ENCODE data around the gene DLG2. TPM values are rescaled to one million over a fixed set of nuclear protein-coding genes. Genes with fewer than 3 reads are reported as not detected.

DLG2 gene
- total RNA-seq, 3 donors from 2014 or later (not counting 1 experiment from before 2014, with no cell fraction given): 1.7 to 2.9 (median 2.2) TPM

DNA sequence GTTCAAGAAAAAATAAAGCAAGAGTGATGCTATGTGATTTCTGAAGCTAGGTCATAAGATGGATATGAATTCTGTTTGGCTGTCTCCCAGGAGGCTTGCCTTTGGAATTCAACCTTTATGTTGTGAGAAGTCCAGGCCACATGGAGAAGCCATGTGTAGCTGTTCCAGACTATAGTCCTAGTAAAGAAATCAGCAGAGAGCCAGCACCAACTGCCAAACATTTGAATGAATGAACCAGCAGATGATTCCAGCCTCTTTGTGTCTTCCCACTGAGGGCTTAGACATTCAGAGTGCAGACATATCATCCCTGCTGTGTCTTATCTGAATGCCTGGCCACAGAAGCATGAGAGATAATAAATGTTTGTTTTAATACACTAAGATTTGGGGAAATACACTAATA, 1150.6 kb downstream of the DLG2 start:
- DNase-seq: no peak
- Histone ChIP-seq H3K9me3 (ENCODE audit: control insufficient read depth, insufficient read depth, low read length) (no peaks in the 10 kb centered on the region), H3K27ac (ENCODE audit: low read length) (no peak overlapping the region), H3K4me1 (ENCODE audit: control insufficient read depth, insufficient read depth, low read length) (no peaks in the 10 kb centered on the region), H3K27me3 (ENCODE audit: control insufficient read depth, insufficient read depth, low read length) (no peaks in the 10 kb centered on the region), H3K36me3 (ENCODE audit: control insufficient read depth, insufficient read depth, low read length) (no peaks in the 10 kb centered on the region), H3K4me3 (ENCODE audit: low read length) (no peak overlapping the region)
- Mint-ChIP-seq H3K9me3 (peaks cover 0 to 4% of the 10 kb centered on the region in 2 donors), H3K4me3 (no peak overlapping the region), H3K4me1 (no peaks in the 10 kb centered on the region), H3K27me3 (ENCODE audit: low read depth in 2 of 2) (no peaks in the 10 kb centered on the region), H3K27ac (no peak overlapping the region), H3K36me3 (no peaks in the 10 kb centered on the region)
- TF ChIP-seq, protein P1, sequence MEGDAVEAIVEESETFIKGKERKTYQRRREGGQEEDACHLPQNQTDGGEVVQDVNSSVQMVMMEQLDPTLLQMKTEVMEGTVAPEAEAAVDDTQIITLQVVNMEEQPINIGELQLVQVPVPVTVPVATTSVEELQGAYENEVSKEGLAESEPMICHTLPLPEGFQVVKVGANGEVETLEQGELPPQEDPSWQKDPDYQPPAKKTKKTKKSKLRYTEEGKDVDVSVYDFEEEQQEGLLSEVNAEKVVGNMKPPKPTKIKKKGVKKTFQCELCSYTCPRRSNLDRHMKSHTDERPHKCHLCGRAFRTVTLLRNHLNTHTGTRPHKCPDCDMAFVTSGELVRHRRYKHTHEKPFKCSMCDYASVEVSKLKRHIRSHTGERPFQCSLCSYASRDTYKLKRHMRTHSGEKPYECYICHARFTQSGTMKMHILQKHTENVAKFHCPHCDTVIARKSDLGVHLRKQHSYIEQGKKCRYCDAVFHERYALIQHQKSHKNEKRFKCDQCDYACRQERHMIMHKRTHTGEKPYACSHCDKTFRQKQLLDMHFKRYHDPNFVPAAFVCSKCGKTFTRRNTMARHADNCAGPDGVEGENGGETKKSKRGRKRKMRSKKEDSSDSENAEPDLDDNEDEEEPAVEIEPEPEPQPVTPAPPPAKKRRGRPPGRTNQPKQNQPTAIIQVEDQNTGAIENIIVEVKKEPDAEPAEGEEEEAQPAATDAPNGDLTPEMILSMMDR (IDR thresholded peaks at IDR 0.05): no peak
- intact Hi-C loops (cut with micrococcal nuclease): no loop called here
- ATAC-seq: no peak

DNA sequence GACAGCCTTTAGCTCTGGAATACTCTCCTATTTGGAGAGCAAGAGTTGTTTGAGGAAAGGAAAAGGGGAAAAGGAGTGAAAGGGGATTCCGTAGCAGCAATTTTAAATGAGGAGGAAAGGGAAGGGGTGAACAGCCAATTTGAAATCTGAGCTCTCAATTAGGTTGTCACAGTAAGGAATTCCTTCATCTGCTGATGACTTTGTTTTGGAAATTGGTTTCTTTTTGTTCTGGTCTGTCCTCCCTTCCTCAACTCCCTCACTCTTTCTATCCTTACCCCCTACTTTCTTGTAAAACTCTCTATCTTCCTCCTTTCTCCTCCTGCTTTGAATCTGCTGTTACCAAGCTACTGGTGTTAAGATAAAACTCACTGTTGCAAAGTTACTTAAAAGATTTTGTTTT, 1155.6 kb downstream of the DLG2 start:
- H3K36me3 ChIP-seq (ENCODE audit: control insufficient read depth, insufficient read depth, low read length): no peaks in the 10 kb centered on the region
- no peaks in the 10 kb centered on the region for H3K27me3 ChIP-seq (ENCODE audit: control insufficient read depth, insufficient read depth, low read length)
- no peaks in the 10 kb centered on the region for H3K4me1 ChIP-seq (ENCODE audit: control insufficient read depth, insufficient read depth, low read length)
- H3K9me3 ChIP-seq (ENCODE audit: control insufficient read depth, insufficient read depth, low read length): no peaks in the 10 kb centered on the region
- H3K27ac Mint-ChIP-seq: no peak overlapping the region
- no peak for DNase-seq
- intact Hi-C loops (cut with micrococcal nuclease): no loop called here
- H3K4me3 ChIP-seq (ENCODE audit: low read length): no peak overlapping the region
- H3K36me3 Mint-ChIP-seq: no peaks in the 10 kb centered on the region
- H3K9me3 Mint-ChIP-seq: peaks cover 9 to 12% of the 10 kb centered on the region in 2 donors
- H3K4me3 Mint-ChIP-seq: no peak overlapping the region
- 43% methylated on average over 1 of the region's 1 CpG for WGBS (ENCODE audit: insufficient coverage)
- TF ChIP-seq, protein P1 (IDR thresholded peaks at IDR 0.05): no peak
- ATAC-seq: no peak
- no peak overlapping the region for H3K27ac ChIP-seq (ENCODE audit: low read length)
- no peaks in the 10 kb centered on the region for H3K4me1 Mint-ChIP-seq
- no peaks in the 10 kb centered on the region for H3K27me3 Mint-ChIP-seq (ENCODE audit: low read depth in 2 of 2)

DNA sequence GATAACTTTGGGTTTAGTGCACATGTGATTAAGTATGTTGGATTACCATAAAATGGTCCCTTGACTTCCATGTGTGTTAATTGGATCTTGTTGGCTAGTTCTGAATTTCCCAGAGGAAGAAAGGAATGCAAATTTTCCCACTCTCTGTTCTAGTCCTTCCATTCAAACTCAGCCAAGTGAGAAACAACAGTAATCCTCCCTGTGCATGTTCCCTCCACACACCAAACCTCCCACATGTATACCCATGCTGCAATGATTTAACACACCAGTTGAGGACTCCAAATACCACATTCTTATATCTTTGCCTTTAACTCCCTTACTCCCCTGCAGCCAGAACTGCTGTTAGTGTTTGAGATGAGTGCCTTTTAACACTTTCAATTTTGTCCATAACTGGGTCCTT, 1158.9 kb downstream of the DLG2 start:
- Mint-ChIP-seq H3K27ac (no peak overlapping the region), H3K4me3 (no peak overlapping the region), H3K27me3 (ENCODE audit: low read depth in 2 of 2) (no peaks in the 10 kb centered on the region), H3K4me1 (no peaks in the 10 kb centered on the region), H3K9me3 (peaks cover 9 to 12% of the 10 kb centered on the region in 2 donors), H3K36me3 (no peaks in the 10 kb centered on the region)
- H3K4me3 ChIP-seq (ENCODE audit: low read length): no peak overlapping the region
- H3K36me3 ChIP-seq (ENCODE audit: control insufficient read depth, insufficient read depth, low read length): no peaks in the 10 kb centered on the region
- intact Hi-C loops (cut with micrococcal nuclease): no loop called here
- DNase-seq: no peak
- TF ChIP-seq, protein P1 (IDR thresholded peaks at IDR 0.05): no peak
- no peaks in the 10 kb centered on the region for H3K9me3 ChIP-seq (ENCODE audit: control insufficient read depth, insufficient read depth, low read length)
- H3K27ac ChIP-seq (ENCODE audit: low read length): no peak overlapping the region
- no peak for ATAC-seq
- no peaks in the 10 kb centered on the region for H3K27me3 ChIP-seq (ENCODE audit: control insufficient read depth, insufficient read depth, low read length)
- no peaks in the 10 kb centered on the region for H3K4me1 ChIP-seq (ENCODE audit: control insufficient read depth, insufficient read depth, low read length)

DNA sequence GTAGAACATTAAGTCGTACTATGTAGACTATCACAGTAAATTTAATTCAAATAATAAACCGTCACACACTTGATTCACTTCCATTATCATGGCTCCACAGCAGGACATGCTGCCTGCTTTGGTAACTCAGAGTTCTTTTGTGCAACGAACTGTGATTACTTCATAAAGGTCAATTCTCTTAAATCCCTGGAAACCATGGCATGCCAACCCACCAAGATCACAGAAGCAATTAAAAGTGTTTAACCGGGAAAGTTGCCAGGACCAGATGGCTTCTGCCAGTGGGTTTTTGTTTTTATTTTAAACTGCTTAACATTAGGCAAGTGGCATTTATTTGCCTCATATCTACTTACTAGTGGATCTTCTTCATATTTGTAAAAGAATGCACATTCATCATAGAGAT, 1162.1 kb downstream of the DLG2 start:
- no peaks in the 10 kb centered on the region for H3K27me3 Mint-ChIP-seq (ENCODE audit: low read depth in 2 of 2)
- H3K4me1 Mint-ChIP-seq: no peaks in the 10 kb centered on the region
- Histone ChIP-seq H3K9me3 (ENCODE audit: control insufficient read depth, insufficient read depth, low read length) (no peaks in the 10 kb centered on the region), H3K4me1 (ENCODE audit: control insufficient read depth, insufficient read depth, low read length) (no peaks in the 10 kb centered on the region), H3K27me3 (ENCODE audit: control insufficient read depth, insufficient read depth, low read length) (no peaks in the 10 kb centered on the region), H3K4me3 (ENCODE audit: low read length) (no peak overlapping the region), H3K36me3 (ENCODE audit: control insufficient read depth, insufficient read depth, low read length) (no peaks in the 10 kb centered on the region), H3K27ac (ENCODE audit: low read length) (no peak overlapping the region)
- H3K36me3 Mint-ChIP-seq: no peaks in the 10 kb centered on the region
- no peak overlapping the region for H3K27ac Mint-ChIP-seq
- ATAC-seq: no peak
- WGBS (ENCODE audit: insufficient coverage): 78% methylated on average over 3 of the region's 4 CpGs
- intact Hi-C loops (cut with micrococcal nuclease): no loop called here
- TF ChIP-seq, protein P1 (IDR thresholded peaks at IDR 0.05): no peak
- H3K4me3 Mint-ChIP-seq: no peak overlapping the region
- DNase-seq: no peak
- peaks cover 4 to 5% of the 10 kb centered on the region in 2 donors for H3K9me3 Mint-ChIP-seq
